GM23248 (cell line): ENCODE results near the gene AIP.

Experiments
- EZH2 ChIP-seq: fragments of 200-600 bp; sonication (generic); IDR thresholded peaks from 2 replicates; pipeline ENCODE4 v1.6.1; 2018; ENCODE audit warnings: antibody characterized with exemption, mild to moderate bottlenecking; ENCODE audit not compliant: insufficient read depth, poor library complexity, severe bottlenecking
- EZH2phosphoT487 ChIP-seq: fragments of 200-600 bp; sonication (generic); IDR thresholded peaks from 2 replicates; pipeline ENCODE4 v1.6.1; 2018; ENCODE audit warnings: antibody characterized with exemption, moderate library complexity, mild to moderate bottlenecking, low read depth; ENCODE audit not compliant: insufficient read depth

DNA sequence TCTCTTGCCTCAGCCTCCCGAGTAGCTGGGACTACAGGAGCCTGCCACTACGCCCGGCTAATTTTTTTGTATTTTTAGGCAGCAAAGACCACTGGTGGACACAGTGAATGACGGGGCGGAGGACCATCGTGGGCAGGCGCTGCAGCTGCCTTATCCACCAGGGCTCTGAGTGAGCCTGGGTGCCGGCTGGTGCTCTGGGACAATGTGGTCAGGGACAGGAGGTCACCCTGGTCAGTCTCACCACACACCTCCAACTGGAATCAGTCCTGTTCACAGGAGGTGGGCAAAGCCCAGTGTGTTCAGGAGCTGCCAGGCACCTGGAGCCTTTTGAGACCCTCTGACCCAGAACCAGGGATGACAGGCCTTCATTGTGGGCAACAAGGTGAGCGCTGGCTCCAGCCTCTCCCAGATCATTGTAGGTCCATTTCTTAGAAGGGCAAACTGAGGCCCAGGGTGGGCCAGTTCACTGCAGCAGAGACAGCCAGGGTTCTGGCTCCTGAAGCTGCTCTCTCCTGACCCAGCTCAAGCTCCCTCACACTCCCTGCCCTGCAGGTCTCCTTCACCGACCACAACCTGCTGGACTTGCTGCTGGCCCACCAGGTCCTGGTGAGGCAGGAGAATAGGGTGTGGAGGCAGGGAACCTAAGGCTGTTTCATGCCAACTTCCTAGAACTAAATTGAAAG lies 56.1 kb downstream of the AIP start:
- no peak for TF ChIP-seq EZH2
- no peak for TF ChIP-seq EZH2phosphoT487
